ENCODE measurements around the gene MYO1E.

GRCh38 chr15:59306520-59307164 is 66.0 kb downstream of the MYO1E start:
- TF ChIP-seq POLR2AphosphoS5 (IDR thresholded peaks at IDR 0.05; ENCODE audit: borderline replicate concordance, low read depth, low read length) (no peak), EZH2 (IDR thresholded peaks at IDR 0.05) (no peak), FOXP2 (optimal IDR thresholded peaks at IDR 0.05; ENCODE audit: control extremely low read depth, extremely low read length, insufficient read depth) (no peak)
